OCI-M2 (cell line): ENCODE data around the gene UTS2.

Source experiments
- DNase-seq: peaks from one replicate; lab custom pipeline; 2025; ENCODE audit not compliant: unreplicated experiment; lab: John Stamatoyannopoulos, UW

Gene UTS2, protein sequence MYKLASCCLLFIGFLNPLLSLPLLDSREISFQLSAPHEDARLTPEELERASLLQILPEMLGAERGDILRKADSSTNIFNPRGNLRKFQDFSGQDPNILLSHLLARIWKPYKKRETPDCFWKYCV

DNA sequence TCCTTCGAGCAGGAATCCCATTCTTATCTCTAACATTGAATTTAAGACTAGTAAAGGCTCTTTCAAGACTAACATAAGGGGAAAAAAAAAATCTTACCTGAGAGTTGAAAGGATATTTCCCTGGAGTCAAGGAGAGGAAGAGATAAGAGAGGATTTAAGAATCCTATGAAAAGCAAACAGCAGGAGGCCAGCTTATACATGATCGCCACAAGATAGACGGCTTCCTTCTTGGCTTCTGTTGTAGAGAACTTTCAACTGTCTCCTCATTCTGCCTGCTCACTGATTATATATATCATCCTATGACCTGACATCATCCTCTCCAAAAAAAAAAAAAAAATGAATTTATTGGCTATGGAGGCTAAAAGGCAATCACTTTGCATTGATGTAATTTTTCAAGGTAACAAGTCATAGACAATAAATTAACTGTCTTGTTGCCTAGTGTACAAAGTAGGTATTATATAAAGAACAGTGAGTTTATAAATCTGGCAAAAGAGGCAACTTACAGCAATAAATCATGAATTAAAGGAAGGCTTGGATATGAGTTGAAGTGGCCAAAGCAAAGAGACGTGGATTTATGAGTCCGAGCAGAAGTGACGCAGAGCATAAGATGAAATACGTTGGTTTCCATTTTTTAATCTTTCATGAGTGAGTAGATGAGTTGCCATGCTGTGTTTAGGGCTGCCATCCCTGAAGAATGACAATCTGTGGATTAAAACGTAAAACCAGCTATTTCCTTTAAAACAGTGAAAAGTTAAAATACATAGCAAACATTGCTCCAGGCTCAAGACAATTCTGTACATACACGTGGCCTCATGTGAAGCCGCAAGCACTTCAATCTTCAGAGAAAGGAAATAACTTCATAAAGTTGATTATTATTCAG is at the start of gene UTS2:
TSS of gene UTS2 (minus strand) at position 262 of the 880 bp plus-strand sequence. CDS start at position 200, 62 bp downstream.
- no peak for DNase-seq

- no peak for DNase-seq
Measured at GRCh38 chr1:7899741-7900140, 46.9 kb upstream of the UTS2 start.

DNA sequence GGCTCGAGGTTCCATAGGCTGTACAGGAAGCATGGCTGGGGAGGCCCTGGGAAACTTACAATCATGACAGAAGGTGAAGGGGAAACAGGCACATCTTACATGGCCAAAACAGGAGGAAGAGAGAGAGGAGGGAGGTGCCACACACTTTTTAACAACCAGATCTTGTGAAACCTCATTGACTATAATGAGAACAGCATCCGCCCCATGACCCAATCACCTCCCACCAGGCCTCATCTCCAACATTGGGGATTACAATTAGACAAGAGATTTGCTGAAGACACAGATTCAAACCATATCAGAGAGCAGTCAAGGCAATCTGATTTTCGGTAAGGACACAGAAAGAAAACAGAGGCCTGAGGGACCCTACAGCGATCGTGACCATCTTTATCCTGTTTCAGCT is 46.1 kb upstream of the UTS2 start:
- DNase-seq = no peak

DNA sequence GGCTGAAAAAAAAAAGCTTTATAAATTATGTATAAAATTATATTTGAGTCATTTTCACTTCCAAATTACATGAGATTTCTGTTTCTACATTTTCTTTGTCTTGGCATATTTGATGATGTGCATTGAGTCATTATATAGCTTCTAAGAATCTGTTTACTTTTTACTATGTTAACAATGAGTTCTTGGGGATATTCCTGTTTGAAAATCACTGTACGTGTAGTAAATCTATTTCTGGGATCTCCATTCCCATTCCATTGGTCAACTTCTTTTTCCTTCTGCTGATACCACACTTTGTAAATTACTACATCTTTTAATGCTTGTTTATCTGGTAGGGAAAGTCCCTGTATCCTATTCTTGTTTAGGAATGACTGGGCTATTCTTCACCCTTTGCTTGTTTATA is 44.1 kb upstream of the UTS2 start:
- no peak for DNase-seq

DNA sequence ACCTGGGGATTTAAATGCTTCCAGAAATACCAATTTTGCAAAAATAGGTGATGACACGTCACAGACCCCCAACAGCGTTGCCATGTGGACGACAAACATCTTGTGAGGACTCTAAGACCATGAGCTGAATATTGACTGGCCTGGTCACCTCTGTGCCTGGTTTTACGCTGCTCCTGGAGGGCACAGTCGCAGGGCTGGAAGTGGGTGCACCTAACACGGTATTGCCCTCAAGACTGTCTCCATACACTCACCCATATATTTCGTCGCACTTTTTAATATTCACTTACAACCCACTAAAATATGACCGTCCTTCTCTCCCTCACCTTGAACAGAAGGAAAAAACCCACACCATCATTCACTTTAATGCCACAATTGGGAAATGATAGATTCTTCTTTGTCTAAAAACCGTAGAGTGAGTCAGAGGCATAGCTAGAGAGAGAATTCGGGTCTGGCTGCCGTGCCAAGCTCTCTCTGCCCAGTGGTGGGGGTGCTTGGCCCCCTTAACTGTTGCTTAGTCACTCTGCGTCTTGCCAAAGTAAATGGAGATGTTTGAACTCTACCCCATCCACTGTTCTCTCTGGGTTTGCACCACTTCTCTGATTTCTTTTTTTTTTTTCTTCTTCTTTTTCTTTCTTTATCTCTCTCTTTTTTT is 40.8 kb upstream of the UTS2 start:
- DNase-seq = no peak

DNA sequence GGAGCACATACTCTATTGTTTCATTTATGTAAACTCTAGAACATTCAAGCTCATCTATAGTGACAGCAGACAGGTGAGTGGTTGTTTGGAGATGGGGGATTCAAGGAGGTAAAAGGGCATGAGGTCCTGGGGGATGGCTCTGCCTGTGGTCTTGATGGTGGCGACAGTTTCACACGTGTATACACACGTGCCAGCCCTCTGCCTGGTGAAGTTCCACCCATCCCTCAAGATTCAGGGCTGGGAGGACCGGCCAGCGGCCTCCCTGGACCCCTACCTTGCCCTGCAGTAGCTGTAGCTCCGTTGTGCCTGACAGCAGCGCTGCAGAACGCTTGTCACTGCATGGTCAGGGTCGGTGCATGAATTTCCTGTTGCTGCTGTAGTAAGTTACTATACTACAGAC is 38.9 kb upstream of the UTS2 start:
- DNase-seq = no peak

DNA sequence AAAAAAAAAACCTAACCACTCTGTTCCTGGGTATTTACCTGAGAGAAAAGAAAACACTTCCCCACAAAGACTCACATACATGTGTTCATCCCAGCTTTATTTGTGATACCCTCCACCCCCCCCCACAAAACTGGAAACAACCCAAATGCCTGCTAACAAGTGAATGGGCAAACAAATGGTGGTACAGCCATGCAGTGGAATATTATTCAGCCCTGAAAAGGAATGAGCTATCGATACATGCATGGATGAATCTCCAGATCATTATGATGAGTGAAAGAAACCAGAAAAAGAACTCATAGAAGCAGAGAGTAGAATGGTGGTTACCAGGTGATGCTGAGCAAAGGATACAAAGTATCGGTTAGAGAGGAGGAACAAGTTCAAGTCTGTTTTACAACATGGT is 38.0 kb upstream of the UTS2 start:
- no peak for DNase-seq

DNA sequence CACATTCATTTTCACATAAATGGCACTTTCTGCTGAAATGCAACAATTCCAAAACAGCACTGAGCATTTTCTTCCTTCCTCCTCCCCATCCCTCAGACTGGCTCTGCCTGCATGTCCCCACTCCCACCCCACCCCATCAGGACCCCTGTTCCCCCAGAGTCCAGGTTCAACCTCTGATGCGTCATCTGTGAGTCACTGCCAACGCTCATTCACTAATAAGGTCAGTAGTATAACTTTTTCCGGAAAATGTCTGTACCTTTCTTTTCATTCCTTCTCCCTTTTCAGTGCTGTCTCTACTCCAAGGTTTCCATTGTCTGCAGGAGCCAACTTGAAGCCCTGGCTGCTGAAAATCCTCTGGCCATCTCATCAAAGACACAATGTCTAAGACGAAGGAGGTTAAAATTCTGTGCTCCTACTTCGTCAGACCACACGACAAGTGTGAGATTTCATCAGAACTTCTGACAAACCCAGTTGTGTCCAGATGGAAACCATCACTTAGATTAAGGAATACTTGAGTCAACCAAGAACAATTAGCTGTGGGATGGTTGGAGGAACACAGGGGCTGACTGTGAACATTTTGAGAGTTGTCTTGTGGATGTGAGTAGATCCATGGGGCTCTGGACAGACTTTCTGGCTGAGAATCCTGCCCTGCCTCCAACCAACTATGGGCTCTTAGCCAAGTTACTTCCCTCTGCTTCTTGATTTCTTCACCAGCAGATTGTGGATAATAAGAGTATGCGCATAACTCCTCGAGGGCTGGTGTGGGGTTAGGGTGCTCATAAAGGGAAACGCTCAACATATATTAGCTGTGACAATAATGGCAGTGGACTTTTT is 35.6 kb upstream of the UTS2 start:
- DNase-seq = no peak

DNA sequence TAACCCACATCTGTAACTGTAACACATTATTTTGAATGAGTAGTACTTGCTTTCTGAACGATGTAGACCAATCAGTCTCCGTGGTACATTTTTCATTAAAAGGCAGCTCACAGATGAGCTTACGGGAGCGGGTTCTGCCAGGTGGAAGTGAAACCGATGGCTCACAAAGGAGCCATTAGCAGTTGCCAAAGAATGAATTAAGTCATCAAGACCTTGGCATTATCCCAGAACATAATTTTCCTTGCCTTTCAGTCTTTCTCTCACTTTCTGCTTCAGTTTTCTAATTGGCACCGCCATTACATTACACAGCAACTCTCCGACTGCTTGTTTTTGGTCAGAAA is 33.5 kb upstream of the UTS2 start:
- DNase-seq = no peak

DNA sequence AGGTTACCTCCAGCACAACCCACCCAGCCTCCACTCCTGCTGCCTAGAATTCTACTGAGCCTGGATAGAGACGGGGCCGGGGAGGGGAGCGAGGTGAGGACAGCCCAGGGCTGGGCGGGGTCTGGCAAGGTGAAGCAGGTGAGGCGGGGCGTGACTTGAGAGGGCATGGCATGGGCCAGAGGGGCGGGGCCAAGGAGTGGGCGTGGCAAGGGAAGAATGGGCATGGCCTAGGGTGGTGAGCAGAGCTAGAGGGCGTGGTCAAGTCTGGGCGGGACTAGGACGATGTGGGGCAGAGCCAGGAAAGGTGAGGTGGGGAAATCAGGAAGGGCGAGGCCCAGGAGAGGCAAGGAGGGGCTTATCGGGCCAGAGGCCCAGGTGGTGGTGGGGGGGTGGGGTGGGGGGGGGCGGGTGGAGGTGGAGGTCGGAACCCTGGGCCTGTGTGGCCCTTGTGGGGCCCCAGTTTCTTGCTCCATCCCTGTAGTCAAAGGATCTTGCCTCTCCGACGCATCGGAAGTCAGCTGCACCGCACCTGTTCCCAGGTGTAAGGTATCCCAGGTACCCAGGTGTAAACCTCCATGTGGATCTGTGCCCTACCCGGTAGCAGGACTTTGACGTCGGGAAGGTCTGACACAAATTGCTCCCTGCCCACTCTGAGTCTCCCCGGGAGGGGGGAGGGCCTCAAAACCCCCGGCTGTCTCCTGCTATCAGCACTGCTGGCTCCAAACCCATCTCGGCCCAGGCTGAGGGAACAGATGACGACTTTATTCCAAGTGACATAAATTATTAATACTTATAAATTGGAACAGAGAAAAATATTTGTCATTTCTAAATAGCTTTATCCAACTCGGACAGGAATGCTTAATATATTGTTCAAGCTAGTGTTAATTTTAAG is 32.9 kb upstream of the UTS2 start:
- DNase-seq = no peak

GRCh38 chr1:7884757-7885156 is 31.9 kb upstream of the UTS2 start:
- no peak for DNase-seq

DNA sequence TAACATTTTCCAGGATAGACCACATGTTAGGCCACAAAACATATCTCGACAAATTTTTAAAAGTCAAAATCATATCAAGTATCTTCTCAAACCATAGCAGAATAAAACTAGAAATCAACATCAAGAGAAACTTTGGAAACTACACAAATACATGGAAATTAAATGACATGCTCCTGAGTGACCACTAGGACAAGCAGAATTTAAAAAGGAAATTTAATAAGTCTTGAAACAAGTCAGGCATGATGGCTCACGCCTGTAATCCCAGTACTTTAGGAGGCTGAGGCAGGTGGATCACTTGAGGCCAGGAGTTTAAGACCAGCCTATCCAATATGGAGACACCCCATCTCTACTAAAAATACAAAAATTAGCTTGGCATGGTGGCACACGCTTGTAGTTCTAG is 26.4 kb upstream of the UTS2 start:
- no peak for DNase-seq

- no peak for DNase-seq
Measured at GRCh38 chr1:7878027-7878426, 25.2 kb upstream of the UTS2 start.

DNA sequence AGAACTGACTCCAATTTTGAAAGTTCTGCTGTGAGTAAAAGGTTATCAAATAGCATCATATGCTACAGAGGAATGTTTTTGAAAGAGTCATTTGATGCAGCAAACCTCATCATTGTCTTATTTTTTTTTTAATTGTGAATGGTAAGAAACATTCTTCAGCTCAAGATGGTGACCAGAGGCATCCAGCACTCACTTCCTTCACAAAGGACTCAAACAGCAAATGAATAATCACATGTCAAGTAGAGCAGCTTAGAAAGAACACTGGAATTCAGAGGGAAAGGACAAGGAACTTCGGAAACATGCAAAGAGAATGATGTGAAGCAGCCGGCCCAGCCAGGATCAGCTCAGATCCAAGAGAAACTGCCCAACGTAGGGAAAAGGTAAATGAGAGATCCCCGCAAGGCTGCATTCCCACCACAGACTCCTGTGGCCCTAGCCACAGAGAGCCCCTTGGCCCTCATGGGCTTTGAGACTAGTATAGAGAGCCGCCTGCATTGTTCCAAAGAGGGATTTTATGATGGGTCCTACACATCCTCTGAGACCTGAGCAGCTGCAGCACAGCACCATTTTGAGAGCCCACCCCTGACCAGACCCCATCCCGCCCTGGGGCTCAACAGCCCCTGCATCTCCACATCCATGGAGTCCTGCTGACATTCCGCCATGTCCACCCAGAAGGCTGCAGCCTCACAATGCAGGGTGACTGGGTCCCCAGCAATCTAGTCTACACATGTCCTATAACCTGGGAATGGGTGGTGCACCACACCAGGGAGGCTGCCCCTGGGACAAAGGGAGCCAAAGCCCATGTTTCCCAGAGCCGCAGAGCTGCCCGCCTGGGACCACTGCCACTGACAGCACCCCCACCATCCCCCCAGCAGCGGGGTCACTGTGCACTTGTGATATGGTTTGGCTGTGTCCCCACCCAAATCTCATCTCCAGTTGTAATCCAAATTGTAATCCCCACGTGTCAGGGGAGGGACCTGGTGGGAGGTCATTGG is 21.2 kb upstream of the UTS2 start:
- no peak for DNase-seq

DNA sequence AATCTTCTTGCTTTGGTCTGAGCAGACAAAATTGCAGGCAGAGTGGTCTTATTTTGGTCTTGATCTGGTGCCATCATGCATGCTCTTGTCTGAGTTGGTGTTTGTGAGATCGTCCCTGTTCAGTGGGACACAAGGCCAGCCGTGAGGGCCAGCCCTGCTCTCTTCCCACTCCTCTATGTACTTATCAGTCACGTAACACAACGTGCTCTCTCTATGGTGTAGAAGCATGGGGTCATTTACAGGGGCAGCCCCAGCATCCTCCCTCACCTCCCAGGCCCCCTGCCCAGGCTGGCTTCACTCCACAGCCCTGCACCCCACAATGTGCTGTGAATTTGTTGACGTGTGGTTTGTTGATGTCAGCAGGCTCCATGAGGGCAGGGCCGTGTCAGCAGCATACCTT is 18.3 kb upstream of the UTS2 start:
- DNase-seq = no peak

- no peak for DNase-seq
Measured at GRCh38 chr1:7869136-7869920, 16.5 kb upstream of the UTS2 start.

DNA sequence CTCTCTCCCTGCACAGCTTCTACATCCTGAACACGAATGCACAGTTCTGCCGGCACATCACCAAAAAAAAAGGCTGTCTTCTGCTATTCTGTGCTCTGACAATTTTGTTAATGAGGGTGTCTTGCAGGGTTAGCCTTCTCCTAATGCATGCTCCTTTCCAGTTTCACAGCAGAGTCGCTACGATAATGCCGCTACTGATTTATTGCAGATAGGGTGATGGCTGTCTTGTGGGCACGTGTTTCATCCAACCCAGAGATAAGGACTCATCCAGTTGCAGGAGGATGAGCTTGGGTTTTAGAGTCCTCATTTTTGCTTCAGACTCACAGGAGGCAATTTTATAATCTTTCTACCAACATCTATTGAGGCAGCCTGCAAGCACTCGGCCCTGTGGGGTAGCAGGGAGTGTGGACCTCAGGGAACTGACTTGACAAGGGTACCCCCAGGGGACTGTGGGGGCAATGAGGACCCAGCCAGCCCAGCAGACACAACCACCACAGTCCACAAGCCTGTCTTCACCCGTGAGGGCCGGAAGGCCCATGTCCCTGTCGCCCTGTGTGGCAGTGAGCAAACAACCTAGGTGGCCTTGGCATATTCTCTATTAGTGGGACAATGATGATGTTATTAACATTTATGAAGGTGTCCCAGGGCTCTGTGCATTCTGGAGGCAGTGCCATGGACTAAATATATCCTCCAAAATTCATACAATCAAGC is 15.4 kb upstream of the UTS2 start:
- DNase-seq = no peak

DNA sequence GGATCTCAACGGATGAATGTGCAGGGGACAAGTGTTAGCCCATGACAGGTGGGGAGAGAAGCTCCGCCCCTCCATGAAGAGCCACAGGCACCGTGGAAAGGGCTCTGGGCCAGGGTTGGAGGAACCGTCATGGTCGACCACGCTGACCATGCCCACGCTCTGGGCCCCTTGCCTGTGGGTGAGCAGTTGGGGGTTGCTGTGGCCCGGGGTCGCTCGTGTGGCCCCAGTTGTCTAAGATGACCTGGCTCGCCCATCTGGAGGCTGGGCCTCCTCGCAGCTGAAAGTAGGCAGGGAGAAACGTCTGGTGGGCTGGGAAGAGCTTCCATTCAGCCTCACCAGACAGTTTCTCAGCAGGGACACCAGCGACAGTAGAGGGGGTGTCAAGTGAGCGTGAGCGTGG is 13.1 kb upstream of the UTS2 start:
- no peak for DNase-seq
